Kidney (tissue), 14 donors: Measurements from ENCODE around the gene COG7. TPM values are rescaled to one million over a fixed set of nuclear protein-coding genes. Genes with fewer than 3 reads are reported as not detected.
A peak's percentile ranks its signal among the peaks of the same experiment; 100 is the strongest.

ENCODE experiments used
- DNase-seq, 5 donors: peaks; one replicate each; pipeline ENCODE4 v3.0.0-alpha.2; 2013 to 2020
- FAIRE-seq: peaks from 2 replicates; lab custom pipeline; 2012; peaks lifted over from hg19 to GRCh38; lab: Jason Lieb, UNC
- H3K27ac ChIP-seq, 2 donors: one replicate each; pipeline ENCODE4 v1.7.0; 2013; ENCODE audit warnings: low read depth in 2 of 2, low read length in 2 of 2, inconsistent platforms in 1 of 2
- H3K27me3 ChIP-seq: one replicate; pipeline ENCODE4 v1.7.1; 2013; ENCODE audit warnings: low read length, inconsistent platforms; ENCODE audit not compliant: control insufficient read depth, insufficient read depth
- H3K36me3 ChIP-seq, 3 donors: one replicate each; pipeline versions ENCODE4 v1.7.0 to v1.7.1; 2013; ENCODE audit warnings: low read length in 3 of 3, control low read depth in 1 of 3, inconsistent platforms in 1 of 3; ENCODE audit not compliant: insufficient read depth in 3 of 3, control insufficient read depth in 2 of 3
- H3K4me1 ChIP-seq, 3 donors: one replicate each; pipeline versions ENCODE4 v1.7.0 to v1.7.1; 2013; ENCODE audit warnings: low read length in 3 of 3, inconsistent platforms in 1 of 3, low read depth in 1 of 3; ENCODE audit not compliant: control insufficient read depth in 2 of 3, insufficient read depth in 2 of 3
- H3K4me3 ChIP-seq, 3 donors: one replicate each; pipeline versions ENCODE4 v1.7.0 to v1.8.1; 2013; ENCODE audit warnings: low read length in 3 of 3, control low read depth in 1 of 3, inconsistent platforms in 1 of 3
- H3K9ac ChIP-seq, 3 donors: one replicate each; pipeline versions ENCODE4 v1.7.0 to v1.7.1; 2013; ENCODE audit warnings: low read length in 3 of 3, control low read depth in 1 of 3, inconsistent platforms in 1 of 3
- H3K9me3 ChIP-seq, 3 donors: one replicate each; pipeline versions ENCODE4 v1.7.0 to v1.7.1; 2013; ENCODE audit warnings: low read length in 3 of 3, control low read depth in 1 of 3, inconsistent platforms in 1 of 3; ENCODE audit not compliant: control insufficient read depth in 2 of 3, insufficient read depth in 1 of 3
- CTCF ChIP-seq: IDR thresholded peaks from 3 replicates; pipeline ENCODE4 v1.5.1; 2012; ENCODE audit warnings: mild to moderate bottlenecking, moderate library complexity, borderline replicate concordance; ENCODE audit not compliant: insufficient read depth; ENCODE audit errors: extremely low read depth
- intact Hi-C: fragments of 100-400 bp; cut with DNase I; formaldehyde crosslinking; loops from one replicate; pipeline ENCODE4 v1.11.1; 2022
- polyA plus RNA-seq: library from polyadenylated mRNA; stranded (reverse); fragments of 350-450 nt; fragmentation: Illumina TruSeq; extraction: RNeasy Lipid Tissue Mini Kit (QIAGEN cat#74804); gene quantifications from one replicate; pipeline ENCODE4 v1.2.3, GENCODE V29; 2014; ENCODE audit warnings: low read depth, low replicate concordance; ENCODE audit not compliant: insufficient read depth
- total RNA-seq: library from RNA; stranded (reverse); fragmentation: NEBNext Ultra II Directional; extraction: Animal tissue kit (Norgen Biotek cat#: 25700); gene quantifications from one replicate; pipeline ENCODE4 v1.2.1, GENCODE V29; 2021
- donor health status: control.
- donor health status: control.
- donor health status: control.
- donor health status: control.
- donor health status: control.
- donor health status: DM: yes; HTN: yes; CAD: no.
- donor health status: Normal renal cell carcinoma (clear cell type).

COG7 gene
- total and polyA plus RNA-seq, 2 donors from 2014 or later: 25.2 to 27.0 TPM

GRCh38 chr16:23348579-23349469 is 104.2 kb downstream of the COG7 start:
- H3K27ac ChIP-seq: no peak overlapping the region

GRCh38 chr16:23345237-23345636 is 107.8 kb downstream of the COG7 start:
- no peak overlapping the region for H3K27ac ChIP-seq
- TF ChIP-seq CTCF: no peak
- intact Hi-C loops: no loop called here
- FAIRE-seq (no peak), DNase-seq (no peak)
- no peaks in the 10 kb centered on the region for H3K36me3 ChIP-seq
- no peak overlapping the region for H3K9ac ChIP-seq
- H3K4me1 ChIP-seq: no peaks in the 10 kb centered on the region
- no peak overlapping the region for H3K4me3 ChIP-seq
- H3K27me3 ChIP-seq: no peaks in the 10 kb centered on the region
- no peaks in the 10 kb centered on the region for H3K9me3 ChIP-seq

More at GRCh38 chr16:23348579-23349469, 104.2 kb downstream of the COG7 start:
- Histone ChIP-seq H3K4me3 (no peak overlapping the region), H3K9ac (no peak overlapping the region), H3K4me1 (no peaks in the 10 kb centered on the region), H3K27me3 (no peaks in the 10 kb centered on the region), H3K9me3 (no peaks in the 10 kb centered on the region), H3K36me3 (no peaks in the 10 kb centered on the region)
- intact Hi-C loops: no loop called here
- FAIRE-seq: no peak
- no peak for TF ChIP-seq CTCF
- peak in 1 of 5 donors; percentile 49 for DNase-seq

- Histone ChIP-seq H3K9me3 (no peaks in the 10 kb centered on the region), H3K9ac (no peak overlapping the region), H3K27me3 (no peaks in the 10 kb centered on the region), H3K4me3 (no peak overlapping the region), H3K36me3 (no peaks in the 10 kb centered on the region), H3K4me1 (no peaks in the 10 kb centered on the region), H3K27ac (no peak overlapping the region)
- no peak for DNase-seq
- no peak for TF ChIP-seq CTCF
- no peak for FAIRE-seq
- intact Hi-C loops: no loop called here
Measured at GRCh38 chr16:23343643-23344612, 109.1 kb downstream of the COG7 start.
